Measurements from ENCODE around the gene PRCC.
A peak's percentile ranks its signal among the peaks of the same experiment; 100 is the strongest.

Gene PRCC

DNA sequence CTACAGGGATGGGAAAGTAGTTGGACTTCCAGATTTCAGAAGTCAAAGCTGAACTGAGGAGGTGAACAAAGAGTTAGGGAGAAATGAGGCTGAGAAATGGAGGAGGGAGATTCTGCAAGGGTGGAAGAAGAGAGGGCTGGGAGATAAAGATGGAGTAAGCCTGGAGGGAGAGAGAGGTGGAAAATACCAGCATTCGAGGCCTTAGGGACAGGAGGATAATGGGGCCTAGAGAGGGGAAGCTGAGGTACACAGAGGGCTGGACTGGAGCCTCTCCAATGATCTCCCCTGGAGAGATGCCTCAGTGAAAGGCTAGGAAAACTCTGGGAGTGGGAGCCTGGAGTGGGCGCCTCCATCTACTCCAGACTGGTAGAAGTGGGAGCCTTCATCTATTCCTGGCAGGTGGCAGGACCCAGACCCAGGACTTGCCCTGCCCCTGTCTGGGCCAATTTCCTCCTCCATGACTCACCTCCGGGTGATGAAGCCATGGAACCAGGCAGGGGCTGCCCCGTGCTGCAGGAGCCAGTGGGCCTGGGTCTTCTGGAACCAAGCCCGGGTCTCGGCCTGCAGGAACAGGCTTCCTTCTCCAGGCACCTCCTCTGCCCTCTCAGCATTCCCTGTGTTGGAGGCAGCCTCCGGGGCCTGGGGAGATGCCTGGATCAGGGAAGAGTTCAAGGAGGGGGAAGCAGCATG lies 47.4 kb downstream of the PRCC start:
- no peak for DNase-seq (ENCODE audit: low spot score)

DNA sequence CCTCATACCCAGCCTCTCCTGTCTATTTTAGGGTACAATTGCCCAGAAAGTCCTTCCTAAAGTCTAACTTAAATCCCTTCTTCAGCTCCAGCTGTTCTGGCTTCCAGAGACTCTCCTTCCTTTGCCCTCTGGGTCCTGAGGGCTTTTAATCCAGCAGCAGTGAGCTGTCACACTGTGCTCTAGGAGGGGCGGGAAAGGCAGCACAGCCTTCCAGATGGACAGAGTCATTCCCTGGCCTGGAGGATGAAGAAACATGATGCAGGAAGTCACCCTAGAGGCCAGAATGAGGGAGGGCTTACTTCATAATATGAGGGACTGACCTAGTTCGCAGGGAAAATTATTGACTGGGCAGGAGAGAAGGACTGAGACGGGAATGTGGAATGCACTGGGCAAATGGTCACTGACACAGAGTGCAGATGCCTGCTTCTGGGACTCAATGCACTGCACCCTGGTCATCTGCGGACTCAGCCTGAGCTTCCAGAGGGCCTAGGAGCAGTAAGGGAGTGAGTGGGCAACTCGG lies 48.0 kb downstream of the PRCC start:
- DNase-seq (ENCODE audit: low spot score), result peak; percentile 82

DNA sequence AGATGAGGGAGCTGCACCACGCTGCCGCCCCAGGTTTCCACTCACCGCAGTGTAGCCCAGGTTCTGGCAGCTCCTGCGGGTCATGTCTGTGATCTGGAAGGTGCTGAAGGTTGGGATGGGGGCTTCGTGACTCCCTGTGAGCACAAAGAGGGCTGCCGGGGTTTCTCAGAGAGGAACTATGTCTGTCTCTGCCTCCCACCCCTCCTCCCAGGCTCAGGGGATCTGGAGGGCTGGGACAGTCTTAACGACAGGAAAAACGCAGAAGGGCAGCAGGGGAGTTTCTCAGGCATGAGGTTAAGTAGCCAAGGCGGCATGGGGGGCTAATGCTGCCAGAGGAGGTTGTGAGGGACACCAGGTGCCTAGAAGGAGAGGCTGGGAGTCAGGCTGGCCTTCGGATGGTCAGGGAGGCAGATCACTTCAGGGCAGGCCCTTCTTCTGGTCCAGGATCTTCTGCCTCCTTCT lies 48.7 kb downstream of the PRCC start:
- no peak for DNase-seq (ENCODE audit: low spot score)

DNA sequence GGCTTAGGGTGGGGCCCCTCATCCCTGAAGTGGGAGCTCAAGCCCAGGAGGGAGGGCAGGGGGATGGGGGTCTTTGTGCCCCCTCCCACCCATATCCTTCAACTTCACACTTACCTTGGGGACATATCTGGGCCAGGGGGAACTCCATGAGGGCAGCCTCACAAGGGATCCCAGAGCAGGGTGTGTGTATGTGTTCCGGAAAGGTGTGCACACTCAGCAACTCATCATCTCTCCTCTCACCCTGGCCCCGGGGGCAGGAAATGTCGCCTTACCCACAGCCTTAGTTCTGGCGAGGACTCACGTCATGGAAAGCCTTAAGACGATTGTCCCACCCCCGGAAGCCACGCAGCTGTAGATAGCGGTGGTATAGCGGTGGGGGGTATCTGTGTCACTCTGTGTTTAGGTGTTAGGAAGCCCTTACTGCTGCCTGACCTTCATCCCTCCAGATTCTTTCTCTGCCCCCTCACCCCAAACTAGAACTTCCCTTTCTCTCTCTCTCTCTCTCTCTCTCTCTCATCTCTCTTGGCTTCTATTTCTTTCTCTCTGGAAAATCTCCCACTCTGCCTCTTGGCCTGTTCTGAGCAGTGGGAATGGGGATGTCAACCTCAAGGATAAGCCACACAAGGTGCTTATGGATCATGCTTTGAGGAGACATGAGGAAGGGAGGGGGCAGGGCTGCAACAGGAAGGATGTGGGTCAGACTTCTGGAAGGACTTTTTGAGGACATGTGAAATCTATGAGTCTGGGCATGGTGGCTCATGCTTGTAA lies 49.4 kb downstream of the PRCC start, which contains the start of gene SH2D2A:
Gene SH2D2A, minus strand, starts transcription at position 288 of the 768 bp plus-strand sequence. Its CDS starts 140 bp downstream, at position 148.
- DNase-seq (ENCODE audit: low spot score), result no peak

DNA sequence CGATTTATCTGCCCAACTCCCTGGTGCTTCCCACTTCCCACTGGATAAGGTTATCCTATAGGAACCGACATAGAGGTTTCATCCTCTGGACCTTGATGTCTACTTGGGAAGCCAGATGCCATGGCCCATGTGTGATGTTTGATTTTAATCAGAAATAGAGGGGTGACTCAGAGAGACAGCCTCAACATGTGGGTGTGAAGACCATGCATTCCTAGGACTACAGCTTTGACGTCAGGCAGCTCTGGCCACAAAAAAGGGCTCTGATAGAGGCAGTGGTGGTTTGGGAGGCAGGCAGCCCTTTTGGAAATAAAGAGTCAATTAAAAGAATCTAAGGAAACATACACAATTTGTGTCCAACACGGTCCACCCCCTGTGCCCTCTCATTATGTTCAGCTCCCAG lies 54.5 kb downstream of the PRCC start:
- DNase-seq (ENCODE audit: low spot score), result peak; percentile 64

DNA sequence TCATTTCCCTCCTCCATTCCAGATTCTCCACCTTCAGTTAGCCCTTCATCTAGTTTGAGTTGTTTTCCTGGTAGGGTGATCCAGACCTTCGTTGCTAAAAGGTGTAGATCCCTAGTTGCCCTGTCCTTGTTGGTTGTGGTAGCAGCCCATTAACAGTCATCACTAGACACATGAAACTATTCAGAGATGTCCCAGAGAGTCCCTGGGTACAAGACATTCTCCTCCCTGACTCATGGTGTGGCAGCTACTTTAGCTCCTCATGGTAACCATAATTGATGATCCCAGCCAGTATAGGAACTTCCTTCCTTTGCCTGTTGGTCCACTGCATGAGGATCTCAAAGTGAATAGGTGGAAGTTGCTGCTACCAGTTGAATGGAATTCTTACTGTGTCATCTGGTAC lies 55.3 kb downstream of the PRCC start:
- peak; percentile 15 for DNase-seq (ENCODE audit: low spot score)

DNA sequence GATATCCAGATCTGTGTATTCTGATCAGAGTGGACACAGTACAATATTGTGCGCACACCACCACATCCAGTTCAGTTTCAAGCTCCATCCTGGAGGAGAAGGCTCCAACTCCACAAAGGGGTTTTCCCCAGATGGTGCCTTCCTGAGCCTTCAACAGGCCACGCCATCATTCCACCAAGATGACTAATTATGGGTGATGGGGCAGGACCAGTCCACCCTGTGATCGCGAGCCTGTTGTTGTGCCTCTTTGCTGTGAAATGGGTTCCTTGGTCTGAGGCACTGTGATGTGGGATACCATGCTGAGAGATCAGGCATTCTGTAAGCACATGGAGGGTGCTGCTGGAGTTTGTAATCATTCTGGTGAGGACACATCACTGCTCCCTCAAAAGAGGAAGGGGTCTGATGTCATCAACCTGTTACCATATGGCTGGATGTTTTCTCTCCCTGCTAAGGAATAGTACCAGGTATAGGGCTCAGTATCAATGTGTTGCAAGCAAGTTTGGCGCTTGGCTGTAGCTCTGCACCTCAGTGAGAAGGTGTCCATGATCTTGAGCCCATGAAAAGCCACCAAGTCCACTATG lies 56.0 kb downstream of the PRCC start:
- DNase-seq (ENCODE audit: low spot score), result no peak

DNA sequence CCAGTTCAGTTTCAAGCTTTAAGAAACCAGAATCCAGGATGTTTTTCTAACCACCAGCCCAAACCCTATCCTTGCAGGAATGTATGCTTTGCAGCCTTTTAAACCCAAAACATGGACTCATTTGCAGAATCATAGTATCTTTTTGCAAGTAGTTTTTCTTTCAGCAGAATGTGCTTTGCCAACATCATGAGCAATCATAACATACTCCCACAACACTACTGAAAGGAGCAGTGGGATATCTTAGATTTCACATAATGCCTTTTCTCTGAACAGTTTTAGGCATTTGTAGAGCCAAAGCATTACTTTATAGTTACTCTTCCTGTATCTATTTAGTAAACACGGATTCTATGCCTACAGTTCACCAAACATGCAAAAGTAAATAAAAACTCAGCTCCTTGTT lies 59.3 kb downstream of the PRCC start:
- DNase-seq (ENCODE audit: low spot score), result no peak

DNA sequence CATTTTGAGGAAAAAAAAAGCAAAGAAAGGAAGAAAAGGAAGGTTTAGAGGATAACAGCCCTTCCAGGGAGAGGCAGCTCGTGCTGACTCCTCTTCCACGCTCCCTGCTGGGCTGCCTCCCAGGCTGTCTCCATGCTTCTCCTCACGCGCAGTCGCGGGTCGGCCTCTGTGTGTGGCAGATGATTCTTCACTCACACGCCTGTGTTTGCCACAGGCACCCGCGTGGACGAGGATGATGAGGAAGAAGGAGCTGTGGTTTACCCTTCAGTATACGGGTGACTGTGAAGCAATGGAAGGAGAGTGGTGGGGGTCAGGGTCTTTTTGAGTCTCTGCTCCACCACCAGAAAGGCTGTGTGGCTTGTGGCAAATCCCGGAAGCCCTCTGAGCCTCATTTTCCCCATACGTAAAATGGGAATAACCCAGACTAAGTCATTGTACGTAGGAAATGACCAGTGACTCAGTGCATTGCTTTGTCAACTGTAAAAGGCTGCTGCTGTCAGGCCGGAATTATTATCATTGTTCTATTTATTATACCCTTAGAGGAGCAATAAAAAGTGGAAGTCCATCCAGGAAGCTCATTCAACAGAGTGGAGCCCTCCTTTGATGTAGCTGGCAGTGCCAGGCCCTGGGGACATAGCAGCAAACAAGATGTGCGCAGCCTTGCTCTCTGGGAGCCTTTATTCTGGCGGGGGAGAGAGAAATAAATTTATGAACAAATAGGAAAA lies 61.2 kb downstream of the PRCC start:
- DNase-seq (ENCODE audit: low spot score), result no peak

DNA sequence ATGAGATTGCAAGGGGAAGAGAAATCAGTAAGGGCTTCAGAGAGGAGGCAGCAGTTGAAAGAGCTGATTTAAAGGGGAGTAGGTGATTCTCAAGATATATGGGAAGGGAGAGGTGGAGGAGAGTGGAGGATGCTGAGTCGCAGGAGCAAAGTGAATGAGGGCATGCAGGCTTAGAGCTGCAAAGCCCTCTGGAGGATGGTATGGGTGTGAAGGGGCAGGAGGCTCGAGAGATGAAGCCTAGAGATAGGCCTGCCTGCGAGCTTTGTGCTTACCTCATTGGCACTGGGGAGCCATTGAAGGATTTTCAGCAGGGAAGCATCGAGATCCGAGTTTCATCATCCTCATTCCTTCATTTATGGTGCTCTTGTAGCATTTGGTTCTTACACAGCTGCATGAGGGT lies 65.1 kb downstream of the PRCC start:
- DNase-seq (ENCODE audit: low spot score), result no peak

DNA sequence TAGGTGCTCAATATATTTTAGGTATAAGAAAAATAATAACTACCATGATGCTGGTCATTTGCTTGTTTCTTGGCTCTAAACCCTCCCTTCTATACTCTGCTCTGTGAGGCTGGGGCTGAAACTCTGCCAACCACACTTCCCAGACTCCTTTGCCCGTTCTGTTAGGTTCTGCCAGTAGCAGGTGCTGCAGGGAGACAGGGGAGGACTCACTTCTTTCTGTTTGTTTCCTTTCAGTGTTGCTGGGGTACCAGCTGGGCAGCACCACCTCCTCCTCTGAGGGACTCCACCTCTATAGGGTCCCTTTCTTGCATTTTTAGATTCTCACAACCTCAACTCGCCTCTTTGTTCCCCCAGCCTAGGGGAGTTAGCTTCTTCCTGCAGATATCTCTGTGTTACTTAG lies 66.3 kb downstream of the PRCC start:
- DNase-seq (ENCODE audit: low spot score), result no peak

DNA sequence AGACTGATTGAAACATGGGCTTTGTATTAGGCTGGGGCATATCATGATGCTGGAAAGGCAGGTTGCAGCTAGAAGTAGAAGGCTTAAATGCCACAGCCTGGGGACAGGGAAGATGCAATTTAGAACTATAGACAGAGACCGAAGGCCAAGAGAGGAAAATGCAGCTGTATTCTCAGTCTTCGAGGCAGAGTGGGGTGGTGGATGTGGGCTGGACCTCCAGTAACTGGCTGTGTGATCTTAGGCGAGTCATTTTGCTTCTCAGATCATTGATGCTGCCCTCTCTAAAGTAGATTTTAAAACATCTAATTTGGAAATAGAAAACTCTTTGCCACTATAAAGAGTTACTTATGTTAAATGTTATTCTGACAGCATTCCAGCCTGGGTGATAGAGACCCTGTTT lies 67.0 kb downstream of the PRCC start:
- DNase-seq (ENCODE audit: low spot score), result no peak

DNA sequence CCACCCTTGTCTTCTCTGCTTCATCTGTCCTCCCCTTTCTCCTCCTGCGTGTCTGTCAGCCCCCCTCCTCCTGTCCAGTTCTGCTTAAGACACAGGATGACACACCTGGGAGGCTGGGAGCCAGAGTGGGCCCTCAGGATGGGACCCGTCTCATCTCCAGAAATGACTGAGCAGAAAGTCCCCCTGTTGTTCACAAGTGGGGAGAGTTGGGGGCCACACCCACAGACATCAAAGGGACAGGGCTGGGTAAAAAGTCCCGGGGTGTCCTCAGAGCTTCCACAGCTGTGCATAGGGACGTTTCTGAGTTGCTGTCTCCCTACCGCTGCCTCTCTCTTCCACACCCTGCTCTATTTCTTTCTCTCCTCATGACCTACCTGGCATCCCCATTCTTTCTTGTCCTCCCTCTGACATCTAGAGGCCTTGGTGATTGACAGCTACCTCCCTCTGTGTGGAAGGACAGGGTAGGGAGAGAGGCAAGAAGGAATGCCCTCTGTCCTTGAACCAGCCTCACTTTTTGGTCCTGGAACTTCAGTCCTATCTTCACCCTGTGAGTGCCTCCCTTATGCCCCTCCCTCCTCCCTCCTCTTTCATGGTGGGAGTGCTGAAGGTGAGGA lies 68.8 kb downstream of the PRCC start:
- no peak for DNase-seq (ENCODE audit: low spot score)

DNA sequence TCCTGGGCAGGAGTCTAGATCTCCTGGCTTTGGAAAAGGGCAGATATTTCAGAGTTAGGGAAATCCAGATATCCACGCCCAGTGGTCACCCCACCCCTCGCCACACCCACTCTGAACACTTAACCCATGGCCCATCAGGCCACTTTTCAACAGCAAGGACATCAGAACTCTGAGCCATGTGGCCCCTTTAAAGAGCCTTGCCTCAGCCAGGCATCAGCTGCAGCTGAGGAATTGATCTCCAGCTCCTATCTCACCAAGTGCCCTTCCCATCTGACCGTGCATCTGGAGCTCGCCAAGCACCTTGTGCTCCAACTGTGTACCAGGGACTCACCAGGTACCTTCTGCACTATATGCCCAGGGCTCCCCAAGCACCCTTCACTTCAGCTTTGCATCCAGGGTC lies 69.6 kb downstream of the PRCC start:
- no peak for DNase-seq (ENCODE audit: low spot score)

DNA sequence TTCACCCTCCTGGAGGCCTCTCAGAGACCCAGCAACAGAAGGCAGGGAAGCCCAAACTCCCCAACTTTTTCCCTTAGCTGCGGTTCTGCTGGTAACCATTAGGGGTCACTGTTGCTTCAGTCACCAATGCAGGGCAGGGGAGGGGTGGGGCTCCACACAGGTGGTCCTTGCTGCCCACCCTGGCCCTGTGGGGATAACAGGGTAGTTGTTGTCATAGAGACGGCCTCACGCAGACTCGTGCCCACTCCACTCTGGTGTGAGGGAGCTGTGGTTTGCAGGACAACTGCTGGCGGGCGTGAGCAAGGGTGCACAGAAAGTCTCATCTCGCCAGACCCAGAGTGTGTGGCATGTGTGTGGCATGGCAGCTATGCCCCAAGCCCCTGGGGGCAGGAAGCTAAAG lies 71.6 kb downstream of the PRCC start:
- DNase-seq (ENCODE audit: low spot score), result peak; percentile 64

DNA sequence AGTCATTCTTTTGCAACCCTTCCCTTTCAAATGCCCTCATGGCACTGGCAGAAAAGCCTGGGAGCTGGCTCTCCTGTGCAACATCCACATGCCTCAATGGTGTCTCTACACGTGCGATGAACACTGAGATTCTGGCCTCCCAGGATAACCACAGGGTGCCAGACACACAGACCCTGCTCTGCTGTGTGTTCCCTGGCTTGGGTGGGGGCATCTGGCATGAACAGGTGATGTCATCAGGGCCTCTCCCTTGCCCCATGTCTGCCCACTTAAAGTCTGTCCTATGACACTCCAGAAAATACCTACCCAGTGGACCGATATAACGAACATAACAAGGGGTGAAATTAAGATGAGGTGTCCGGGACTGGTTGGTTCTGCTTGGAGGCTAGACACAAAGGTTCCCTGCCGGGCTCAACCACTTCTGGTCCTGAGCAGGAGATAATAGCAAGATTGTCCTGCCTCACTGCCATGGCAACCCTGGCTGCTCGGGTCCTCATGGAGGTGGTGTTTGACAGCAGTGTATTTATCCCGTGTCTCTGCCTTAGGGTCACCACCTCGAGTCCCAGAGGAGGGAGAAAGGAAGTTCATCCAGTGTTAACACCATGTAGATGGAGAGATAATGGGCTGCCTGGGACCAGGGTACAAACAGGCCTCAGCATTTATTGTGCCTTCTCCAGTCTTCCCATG lies 72.2 kb downstream of the PRCC start:
- DNase-seq (ENCODE audit: low spot score), result no peak

DNA sequence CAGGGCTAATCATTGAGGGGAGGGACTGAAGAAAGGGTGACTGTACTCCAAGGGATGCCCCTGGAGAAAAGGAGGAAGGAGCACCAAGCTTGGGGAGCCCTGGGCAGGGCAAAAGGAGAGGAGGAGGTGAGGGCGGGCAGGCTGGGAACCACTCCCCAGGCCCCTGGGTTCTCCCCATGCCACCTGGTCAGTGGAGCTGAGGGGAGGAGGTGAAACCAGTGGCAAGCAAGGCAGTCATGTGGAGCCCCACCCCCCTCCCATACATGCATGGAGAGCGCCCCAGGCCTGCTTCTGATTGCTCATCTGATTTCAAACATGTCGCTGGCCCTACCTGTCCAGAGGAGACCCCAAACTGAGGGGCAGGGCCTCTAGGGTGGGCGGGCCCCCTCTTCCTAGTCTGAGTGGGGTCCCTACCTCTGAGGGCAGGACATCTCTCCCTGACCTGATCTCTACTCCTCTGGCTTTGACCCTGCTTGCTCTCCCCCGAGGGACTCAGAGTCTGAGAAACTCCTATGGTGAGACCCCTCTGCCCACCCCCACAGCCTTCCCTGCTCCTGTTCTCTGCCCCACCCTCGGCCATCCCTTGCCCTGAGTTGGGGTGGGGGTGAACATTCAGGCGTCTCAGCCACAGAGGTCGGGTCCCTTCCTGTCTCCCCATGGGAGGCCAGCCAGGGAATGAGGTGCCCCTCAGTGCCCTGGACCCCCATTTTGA lies 73.0 kb downstream of the PRCC start:
- no peak for DNase-seq (ENCODE audit: low spot score)

DNA sequence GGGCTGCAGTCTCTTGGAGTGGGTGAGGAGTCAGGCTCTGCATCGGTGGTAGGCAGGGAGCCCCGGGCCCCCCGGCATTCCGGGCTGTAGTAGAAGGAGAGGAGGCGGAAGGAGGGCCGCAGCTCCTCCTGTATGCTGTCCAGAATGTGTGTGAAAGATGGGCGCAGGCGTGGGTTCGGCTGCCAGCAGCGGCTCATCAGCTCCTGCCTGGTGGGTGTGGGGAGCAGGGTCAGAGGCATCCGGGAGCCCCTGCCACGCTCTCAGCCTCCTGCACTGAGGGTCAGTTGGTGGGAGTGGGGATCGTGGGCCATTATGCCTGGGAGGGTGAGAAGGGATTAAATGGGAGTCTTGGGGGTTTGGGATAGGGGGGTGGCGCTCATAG lies 73.6 kb downstream of the PRCC start:
- no peak for DNase-seq (ENCODE audit: low spot score)

DNA sequence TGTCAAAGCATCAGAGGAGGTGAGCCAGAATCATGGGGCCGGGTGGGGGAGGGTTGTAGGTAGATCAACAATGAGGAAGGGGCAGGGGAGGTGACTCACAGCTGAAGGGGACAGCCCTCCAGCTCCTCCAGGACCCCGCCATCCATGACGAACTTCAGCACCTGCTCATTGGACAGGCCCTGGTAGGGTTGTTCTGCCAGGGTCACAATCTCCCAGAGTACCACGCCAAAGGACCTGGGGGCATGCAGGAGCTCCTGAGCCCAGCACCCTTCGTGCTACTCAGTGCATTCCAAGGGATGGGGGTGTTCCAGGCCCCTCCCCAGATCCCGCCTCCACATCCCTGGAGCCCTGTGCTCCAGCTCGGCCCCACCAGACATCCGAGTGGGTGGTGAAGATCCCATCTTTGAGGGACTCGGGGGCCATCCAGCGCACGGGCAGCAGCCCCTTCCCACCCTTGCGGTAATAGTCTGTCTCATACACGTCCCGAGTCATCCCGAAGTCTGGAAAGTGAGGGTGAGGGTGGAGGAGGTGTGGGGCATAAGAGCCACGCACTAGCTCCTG lies 74.0 kb downstream of the PRCC start:
- DNase-seq (ENCODE audit: low spot score), result no peak

DNA sequence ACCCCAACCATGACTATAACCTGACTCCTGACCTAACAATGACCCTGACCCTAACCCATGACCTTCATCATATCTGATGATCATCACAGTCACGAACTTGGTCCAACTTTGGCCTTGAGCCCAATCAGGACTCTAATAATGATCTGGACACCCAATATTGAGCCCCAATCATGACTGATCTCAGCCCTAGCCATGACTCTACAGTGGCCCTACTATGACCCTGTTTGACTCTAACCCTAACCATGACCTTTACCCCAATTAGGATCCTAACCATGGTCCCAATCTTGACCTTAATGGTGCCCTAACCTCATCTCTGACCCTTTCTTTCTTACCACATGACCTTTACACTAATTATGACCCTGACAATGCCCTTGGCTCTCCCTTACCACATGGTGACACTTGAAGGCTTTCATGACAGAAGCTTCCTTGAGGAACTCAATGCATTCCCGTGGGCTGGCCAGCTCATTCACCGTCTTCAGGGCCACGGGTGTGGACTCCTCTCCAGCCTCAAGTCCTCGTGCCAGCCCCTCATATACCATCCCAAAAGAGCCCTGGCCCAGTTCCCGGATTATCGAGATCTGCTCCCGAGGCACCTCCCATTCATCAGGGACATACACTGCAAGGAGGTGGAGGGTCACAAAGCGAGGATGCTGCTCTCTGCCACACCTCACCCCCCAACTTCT lies 75.4 kb downstream of the PRCC start:
- no peak for DNase-seq (ENCODE audit: low spot score)

Measured in AG08395 (cell line).